ENCODE data around the gene ALDH1A2.
"Not testable (repeated sequence)": the region's sequence is repeated elsewhere in the genome, so short reads cannot be mapped to it uniquely, and the experiment has no call there.

The ALDH1A2 gene

DNA sequence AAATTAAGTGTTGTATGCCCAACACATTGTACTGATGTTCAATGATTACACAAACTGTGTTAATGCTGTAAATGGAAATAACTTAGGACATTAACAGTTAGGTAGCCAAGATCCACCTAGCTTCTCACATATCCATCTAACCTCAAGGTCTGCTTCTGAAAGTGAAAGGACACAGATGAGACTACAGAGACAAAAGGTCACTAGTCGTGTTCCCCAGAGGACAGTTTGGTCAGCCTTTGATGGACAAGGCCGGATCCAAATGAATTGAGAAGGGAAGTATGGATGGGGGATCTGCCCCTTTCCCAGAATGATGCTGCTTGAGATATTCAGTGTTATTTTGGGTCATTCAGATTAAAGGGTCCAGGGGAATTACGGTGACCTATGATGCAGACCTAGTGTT is 17.2 kb downstream of the ALDH1A2 start:
- H4K20me1 ChIP-seq (ENCODE audit: insufficient read depth, low read length), result no peaks in the 10 kb centered on the region
- H3K36me3 ChIP-seq (replicated peaks; ENCODE audit: low read depth, low read length), result no peaks in the 10 kb centered on the region
- peaks cover 15% of the 10 kb centered on the region; the same call in 1 of the 2 replicates for H3K27me3 ChIP-seq (ENCODE audit: low read depth, low read length)
- H2AFZ ChIP-seq (ENCODE audit: low read depth, low read length), result no peak overlapping the region
- no peaks in the 10 kb centered on the region for H3K9me3 ChIP-seq (ENCODE audit: insufficient read depth, low read length)
- H3K9ac ChIP-seq (ENCODE audit: low read length), result no peak overlapping the region
- no peaks in the 10 kb centered on the region for H3K79me2 ChIP-seq (ENCODE audit: low read length)
- H3K27ac ChIP-seq (ENCODE audit: low read length), result no peak overlapping the region
- no peak overlapping the region for H3K4me2 ChIP-seq (ENCODE audit: low read length)
- H3K4me1 ChIP-seq (ENCODE audit: low read length), result no peaks in the 10 kb centered on the region
- no peak overlapping the region for H3K4me3 ChIP-seq (ENCODE audit: low read length)
- TF ChIP-seq, protein P1, sequence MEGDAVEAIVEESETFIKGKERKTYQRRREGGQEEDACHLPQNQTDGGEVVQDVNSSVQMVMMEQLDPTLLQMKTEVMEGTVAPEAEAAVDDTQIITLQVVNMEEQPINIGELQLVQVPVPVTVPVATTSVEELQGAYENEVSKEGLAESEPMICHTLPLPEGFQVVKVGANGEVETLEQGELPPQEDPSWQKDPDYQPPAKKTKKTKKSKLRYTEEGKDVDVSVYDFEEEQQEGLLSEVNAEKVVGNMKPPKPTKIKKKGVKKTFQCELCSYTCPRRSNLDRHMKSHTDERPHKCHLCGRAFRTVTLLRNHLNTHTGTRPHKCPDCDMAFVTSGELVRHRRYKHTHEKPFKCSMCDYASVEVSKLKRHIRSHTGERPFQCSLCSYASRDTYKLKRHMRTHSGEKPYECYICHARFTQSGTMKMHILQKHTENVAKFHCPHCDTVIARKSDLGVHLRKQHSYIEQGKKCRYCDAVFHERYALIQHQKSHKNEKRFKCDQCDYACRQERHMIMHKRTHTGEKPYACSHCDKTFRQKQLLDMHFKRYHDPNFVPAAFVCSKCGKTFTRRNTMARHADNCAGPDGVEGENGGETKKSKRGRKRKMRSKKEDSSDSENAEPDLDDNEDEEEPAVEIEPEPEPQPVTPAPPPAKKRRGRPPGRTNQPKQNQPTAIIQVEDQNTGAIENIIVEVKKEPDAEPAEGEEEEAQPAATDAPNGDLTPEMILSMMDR (IDR thresholded peaks at IDR 0.05; ENCODE audit: low read depth, low read length), result no peak
- no peak for TF ChIP-seq EZH2phosphoT487 (IDR thresholded peaks at IDR 0.05; ENCODE audit: low read depth)

DNA sequence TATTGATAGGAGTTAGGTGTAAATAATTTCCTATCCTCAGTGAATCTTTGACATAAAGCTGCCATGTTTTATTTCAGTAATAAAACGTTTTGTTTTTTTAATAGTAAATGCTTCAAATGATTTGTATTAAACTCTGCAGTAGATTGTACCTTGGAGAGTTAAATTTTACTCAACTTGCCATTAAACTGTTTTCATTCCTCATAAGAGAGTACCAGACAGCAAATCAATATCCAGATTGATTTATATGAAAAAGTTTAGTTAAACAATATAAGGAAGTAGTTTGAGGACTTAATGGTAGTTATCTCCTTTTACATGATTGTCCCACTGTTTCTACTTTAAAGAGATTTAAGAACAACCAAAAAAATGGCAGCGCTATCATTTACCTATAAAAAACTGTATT is 18.4 kb downstream of the ALDH1A2 start:
- H4K20me1 ChIP-seq (ENCODE audit: insufficient read depth, low read length), result no peaks in the 10 kb centered on the region
- no peaks in the 10 kb centered on the region for H3K9me3 ChIP-seq (ENCODE audit: insufficient read depth, low read length)
- peaks cover 22% of the 10 kb centered on the region; the same call in 1 of the 2 replicates for H3K27me3 ChIP-seq (ENCODE audit: low read depth, low read length)
- H3K36me3 ChIP-seq (replicated peaks; ENCODE audit: low read depth, low read length), result no peaks in the 10 kb centered on the region
- H2AFZ ChIP-seq (ENCODE audit: low read depth, low read length), result no peak overlapping the region
- TF ChIP-seq EZH2phosphoT487 (IDR thresholded peaks at IDR 0.05; ENCODE audit: low read depth), result no peak
- TF ChIP-seq, protein P1 (IDR thresholded peaks at IDR 0.05; ENCODE audit: low read depth, low read length), result no peak
- H3K79me2 ChIP-seq (ENCODE audit: low read length), result no peaks in the 10 kb centered on the region
- H3K27ac ChIP-seq (ENCODE audit: low read length), result no peak overlapping the region
- no peak overlapping the region for H3K9ac ChIP-seq (ENCODE audit: low read length)
- no peaks in the 10 kb centered on the region for H3K4me1 ChIP-seq (ENCODE audit: low read length)
- H3K4me3 ChIP-seq (ENCODE audit: low read length), result no peak overlapping the region
- no peak overlapping the region for H3K4me2 ChIP-seq (ENCODE audit: low read length)

DNA sequence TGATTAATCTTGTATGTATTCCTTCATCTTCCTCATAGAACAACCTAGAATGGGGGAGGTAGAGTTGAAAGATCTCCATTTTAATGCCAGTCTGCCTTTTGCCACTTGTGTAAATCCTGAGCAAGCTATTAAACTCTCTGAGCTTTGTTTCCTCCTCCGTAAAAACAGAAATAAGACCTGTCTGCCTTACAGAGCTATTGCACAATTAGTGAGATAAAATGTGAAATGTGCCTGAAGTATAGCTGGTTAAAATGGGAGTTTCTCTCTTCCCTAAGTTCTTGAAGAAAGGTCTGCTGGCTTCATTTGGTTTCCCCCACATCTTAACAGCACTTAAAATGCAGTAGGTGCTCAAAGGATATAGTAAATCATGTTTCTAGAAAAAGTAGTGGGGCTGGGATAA is 19.0 kb downstream of the ALDH1A2 start:
- Histone ChIP-seq H3K27me3 (ENCODE audit: low read depth, low read length) (peaks cover 22% of the 10 kb centered on the region; the same call in 1 of the 2 replicates), H3K27ac (ENCODE audit: low read length) (no peak overlapping the region), H2AFZ (ENCODE audit: low read depth, low read length) (no peak overlapping the region), H3K4me1 (ENCODE audit: low read length) (no peaks in the 10 kb centered on the region), H3K9me3 (ENCODE audit: insufficient read depth, low read length) (no peaks in the 10 kb centered on the region), H3K79me2 (ENCODE audit: low read length) (no peaks in the 10 kb centered on the region), H3K36me3 (replicated peaks; ENCODE audit: low read depth, low read length) (no peaks in the 10 kb centered on the region), H4K20me1 (ENCODE audit: insufficient read depth, low read length) (no peaks in the 10 kb centered on the region), H3K9ac (ENCODE audit: low read length) (no peak overlapping the region), H3K4me2 (ENCODE audit: low read length) (no peak overlapping the region), H3K4me3 (ENCODE audit: low read length) (no peak overlapping the region)
- TF ChIP-seq, protein P1 (IDR thresholded peaks at IDR 0.05; ENCODE audit: low read depth, low read length), result no peak
- TF ChIP-seq EZH2phosphoT487 (IDR thresholded peaks at IDR 0.05; ENCODE audit: low read depth), result no peak

DNA sequence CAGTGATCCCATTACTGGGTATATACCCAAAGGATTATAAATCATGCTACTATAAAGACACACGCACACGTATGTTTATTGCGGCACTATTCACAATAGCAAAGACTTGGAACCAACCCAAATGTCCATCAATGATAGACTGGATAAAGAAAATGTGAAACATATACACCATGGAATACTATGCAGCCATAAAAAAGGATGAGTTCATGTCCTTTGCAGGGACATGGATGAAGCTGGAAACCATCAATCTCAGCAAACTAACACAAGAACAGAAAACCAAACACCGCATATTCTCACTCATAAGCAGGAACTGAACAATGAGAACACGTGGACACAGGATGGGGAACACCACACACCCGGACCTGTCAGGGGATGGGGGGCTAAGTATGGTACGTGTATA is 20.1 kb downstream of the ALDH1A2 start:
- H3K36me3 ChIP-seq (replicated peaks; ENCODE audit: low read depth, low read length); H2AFZ ChIP-seq (ENCODE audit: low read depth, low read length); H4K20me1 ChIP-seq (ENCODE audit: insufficient read depth, low read length); H3K4me1 ChIP-seq (ENCODE audit: low read length); H3K4me2 ChIP-seq (ENCODE audit: low read length); H3K9me3 ChIP-seq (ENCODE audit: insufficient read depth, low read length); H3K4me3 ChIP-seq (ENCODE audit: low read length); H3K79me2 ChIP-seq (ENCODE audit: low read length); H3K9ac ChIP-seq (ENCODE audit: low read length); H3K27ac ChIP-seq (ENCODE audit: low read length): not testable (repeated sequence)
- H3K27me3 ChIP-seq (ENCODE audit: low read depth, low read length), result peaks cover 22% of the 10 kb centered on the region; the same call in 1 of the 2 replicates

DNA sequence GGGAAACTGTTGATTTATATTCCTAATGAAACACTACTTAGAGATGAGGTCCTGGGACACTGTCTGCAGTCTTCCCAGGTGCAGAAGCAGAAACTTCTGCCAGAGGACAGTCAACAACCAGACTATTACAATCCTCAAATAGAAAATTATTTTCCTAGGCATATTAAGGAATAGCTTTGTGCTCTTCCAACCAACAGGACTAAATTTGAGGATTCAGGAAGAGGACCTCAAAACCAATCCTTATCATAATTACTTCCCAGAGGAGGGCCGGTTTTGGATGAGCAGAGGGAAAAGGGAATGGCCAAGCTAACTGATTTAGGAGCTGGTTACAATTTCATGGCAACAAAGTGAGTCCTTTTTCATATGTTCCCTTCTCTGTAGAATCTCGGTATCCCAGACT is 21.0 kb downstream of the ALDH1A2 start:
- peaks cover 17% of the 10 kb centered on the region; the same call in 1 of the 2 replicates for H3K27me3 ChIP-seq (ENCODE audit: low read depth, low read length)
- H4K20me1 ChIP-seq (ENCODE audit: insufficient read depth, low read length), result no peaks in the 10 kb centered on the region
- H3K4me2 ChIP-seq (ENCODE audit: low read length), result no peak overlapping the region
- H3K27ac ChIP-seq (ENCODE audit: low read length), result no peak overlapping the region
- no peak overlapping the region for H3K9ac ChIP-seq (ENCODE audit: low read length)
- no peaks in the 10 kb centered on the region for H3K79me2 ChIP-seq (ENCODE audit: low read length)
- no peaks in the 10 kb centered on the region for H3K4me1 ChIP-seq (ENCODE audit: low read length)
- no peaks in the 10 kb centered on the region for H3K9me3 ChIP-seq (ENCODE audit: insufficient read depth, low read length)
- no peak overlapping the region for H2AFZ ChIP-seq (ENCODE audit: low read depth, low read length)
- H3K4me3 ChIP-seq (ENCODE audit: low read length), result no peak overlapping the region
- H3K36me3 ChIP-seq (replicated peaks; ENCODE audit: low read depth, low read length), result no peaks in the 10 kb centered on the region
- TF ChIP-seq, protein P1 (IDR thresholded peaks at IDR 0.05; ENCODE audit: low read depth, low read length), result no peak
- no peak for TF ChIP-seq EZH2phosphoT487 (IDR thresholded peaks at IDR 0.05; ENCODE audit: low read depth)

Data from OCI-LY3 (cell line).